AG08396 (cell line): ENCODE measurements around the gene CPSF2.

ENCODE experiments used
- DNase-seq: peaks from one replicate; pipeline ENCODE4 v3.0.0; 2012; ENCODE audit warnings: low spot score, mixed read lengths

CPSF2 gene

GRCh38 chr14:92121670-92122350 lies at the start of gene CPSF2, which contains the start of gene NDUFB1:
TSS of gene CPSF2 (plus strand) at chr14:92121969. CDS start at chr14:92130985, 9,016 bp downstream.
TSS of gene NDUFB1 (minus strand) at chr14:92121706. CDS start at chr14:92117637, 4,069 bp downstream.
- peak; percentile 92 for DNase-seq

GRCh38 chr14:92074555-92074954 lies 47.2 kb upstream of the CPSF2 start:
- no peak for DNase-seq

- no peak for DNase-seq
Observed at GRCh38 chr14:92088494-92088893, 33.3 kb upstream of the CPSF2 start.

DNA sequence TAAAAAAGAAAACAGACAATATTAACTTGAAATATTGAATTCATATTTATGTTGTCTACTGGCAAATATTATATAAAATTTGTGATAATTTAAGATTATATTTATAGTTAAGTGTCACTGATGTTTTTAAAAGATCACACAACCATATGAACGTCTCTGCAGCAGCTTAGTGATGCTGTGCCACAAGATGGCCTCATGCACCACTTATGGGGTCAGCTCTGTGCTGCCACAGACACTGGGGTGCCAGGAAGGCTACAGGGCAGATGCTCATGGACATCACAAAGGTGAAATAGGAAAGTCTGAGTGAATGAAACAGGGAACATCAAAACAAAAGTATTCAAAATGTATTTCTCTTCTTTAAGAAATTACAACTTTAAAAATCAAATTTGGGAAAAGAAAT lies 28.4 kb upstream of the CPSF2 start:
- no peak for DNase-seq

DNA sequence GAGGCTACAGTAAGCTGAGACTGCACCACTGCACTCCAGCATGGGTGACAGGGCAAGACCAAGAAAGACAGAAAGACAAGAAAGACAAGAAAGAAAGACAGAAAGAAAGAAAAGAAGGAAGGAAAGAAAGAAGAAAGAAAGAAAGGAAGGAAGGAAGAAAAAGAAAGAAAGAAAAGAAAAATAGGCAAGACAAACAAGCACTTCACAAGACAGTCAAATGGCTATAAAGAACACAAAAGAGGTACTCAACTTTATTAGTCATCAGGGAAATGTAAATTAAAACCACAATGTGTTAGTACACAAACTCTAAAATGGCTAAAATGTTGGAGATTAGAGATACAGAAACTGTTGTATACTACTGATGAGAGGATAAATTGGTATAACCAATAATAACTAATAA lies 22.0 kb upstream of the CPSF2 start:
- no peak for DNase-seq

GRCh38 chr14:92103363-92103989 lies 18.3 kb upstream of the CPSF2 start:
- no peak for DNase-seq

GRCh38 chr14:92105073-92105892 lies 16.5 kb upstream of the CPSF2 start:
- no peak for DNase-seq

GRCh38 chr14:92105893-92106142 lies 16.0 kb upstream of the CPSF2 start:
- peak; percentile 40 for DNase-seq

DNA sequence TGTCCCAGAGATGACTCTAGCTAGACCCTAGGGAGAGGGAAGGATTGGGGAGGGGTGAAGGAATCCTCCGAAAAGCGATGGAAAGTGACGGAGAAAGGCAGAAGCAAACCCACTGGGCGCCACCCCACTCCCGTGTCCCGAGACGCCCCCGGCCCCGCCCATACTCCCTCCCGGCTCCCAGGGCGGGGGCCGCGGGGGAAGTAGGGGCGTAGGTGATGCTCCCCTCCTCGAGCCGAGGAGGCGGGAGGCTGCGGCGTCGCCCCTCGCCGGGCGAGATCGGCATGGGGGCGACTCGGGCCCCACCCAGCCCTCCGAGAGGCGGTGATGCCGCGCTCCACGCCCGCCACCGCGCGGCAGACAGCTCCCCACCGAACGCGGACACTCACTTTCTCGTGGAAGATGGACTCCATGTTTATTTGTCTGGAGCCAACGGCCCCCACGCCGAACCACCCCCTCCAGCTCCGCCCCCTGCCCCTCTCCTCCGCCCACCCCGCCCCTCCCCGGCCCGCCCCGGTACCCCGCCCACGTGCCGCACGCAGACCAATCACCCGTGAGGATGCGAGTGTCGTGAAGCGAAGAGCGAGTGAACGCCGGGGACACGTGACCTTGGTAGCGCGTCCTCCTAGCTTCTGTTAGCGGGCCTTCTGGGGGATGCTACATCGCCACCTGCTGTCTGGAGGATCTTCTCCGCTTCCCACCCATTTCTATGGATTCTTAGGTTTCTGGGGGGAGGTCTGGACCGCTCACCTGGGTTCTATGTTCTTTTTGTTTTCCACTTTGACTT lies 15.4 kb upstream of the CPSF2 start, which contains the start of gene ATXN3:
Gene ATXN3, minus strand, starts transcription at position 440 of the 784 bp plus-strand sequence. Its CDS starts 30 bp downstream, at position 410.
- DNase-seq, result peak; percentile 98

DNA sequence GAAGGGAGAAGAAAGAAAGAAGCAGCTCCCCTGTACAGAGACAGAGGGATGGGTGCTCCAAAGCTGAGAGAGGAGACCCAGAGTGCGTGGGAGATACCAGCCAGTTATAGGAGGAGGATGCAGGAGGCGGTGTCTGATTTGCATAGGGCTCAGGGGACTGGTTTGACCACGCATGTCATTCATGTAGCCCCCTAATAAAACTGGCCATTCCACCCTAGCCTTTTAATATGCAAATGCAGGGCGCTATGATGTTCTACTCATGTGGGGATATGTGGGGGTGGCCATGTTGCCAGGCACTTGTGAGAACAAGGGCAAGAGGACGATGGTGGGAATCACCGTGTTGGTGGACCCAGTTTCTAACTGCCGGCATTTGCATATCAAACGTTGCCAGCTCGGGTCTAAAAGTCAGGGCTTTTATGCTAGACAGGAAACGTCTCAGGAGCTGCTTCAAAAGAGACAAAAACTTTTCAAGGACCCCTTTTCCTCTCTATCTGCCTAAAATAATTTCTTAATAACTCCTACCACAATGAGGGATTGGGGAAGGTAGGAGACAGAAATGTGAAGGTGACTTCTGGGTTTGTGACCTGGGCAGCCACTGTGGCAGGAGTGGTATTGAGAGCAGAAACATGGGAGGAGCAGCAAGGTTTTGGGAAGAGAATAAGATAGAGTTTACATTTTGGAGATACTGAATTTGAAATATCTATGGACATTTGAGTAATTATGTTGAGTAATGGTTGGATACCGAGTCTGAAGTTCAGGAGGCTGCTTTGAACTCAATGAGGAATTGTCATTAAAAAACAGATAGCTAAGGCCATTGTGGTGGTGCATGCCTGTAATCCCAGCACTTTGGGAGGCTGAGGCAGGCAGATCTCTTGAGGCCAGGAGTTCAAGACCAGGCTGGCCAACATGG lies 13.2 kb upstream of the CPSF2 start:
- DNase-seq, result no peak

GRCh38 chr14:92109490-92109889 lies 12.3 kb upstream of the CPSF2 start:
- no peak for DNase-seq

DNA sequence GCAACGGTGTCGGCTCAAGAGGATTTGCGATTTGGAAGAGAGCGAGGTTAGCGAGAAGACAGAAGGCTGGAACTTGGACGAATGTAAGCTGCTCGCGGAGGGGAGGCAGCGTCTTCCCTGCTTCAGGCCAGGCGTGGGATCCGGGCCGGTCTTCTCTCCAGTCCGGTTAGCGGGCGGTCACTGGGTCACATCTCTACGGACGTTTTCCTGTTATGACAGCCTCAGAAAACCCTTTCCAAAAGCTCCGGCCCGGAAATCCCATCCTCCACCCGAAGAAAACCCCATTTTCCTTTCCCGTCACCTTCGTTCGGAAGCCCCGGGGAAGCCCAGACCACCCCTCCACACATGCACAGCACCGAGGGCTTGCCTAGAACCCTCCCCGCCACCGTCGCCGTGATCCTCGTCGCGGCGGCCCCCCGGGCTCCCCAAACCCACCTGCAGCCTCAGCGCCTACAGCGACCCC lies 531 bp upstream of the CPSF2 start:
- peak; percentile 43 for DNase-seq

DNA sequence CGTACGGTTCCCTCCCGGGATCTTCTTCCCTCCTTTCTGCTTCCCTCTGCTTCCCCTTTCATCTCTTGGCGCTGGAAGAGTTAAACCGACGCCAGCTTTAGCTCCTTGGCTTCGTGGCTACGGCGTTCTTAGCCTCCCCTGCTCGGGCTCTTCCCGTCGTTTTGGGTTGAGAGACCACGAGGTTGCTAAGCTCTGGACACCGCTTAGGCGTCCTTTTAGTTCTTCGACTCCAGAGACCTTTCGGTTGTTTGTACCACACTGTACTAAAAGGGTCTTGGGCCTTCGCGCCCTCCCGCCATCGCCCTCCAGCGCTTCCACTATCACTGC lies 545 bp downstream of the CPSF2 start:
- peak; percentile 19 for DNase-seq

DNA sequence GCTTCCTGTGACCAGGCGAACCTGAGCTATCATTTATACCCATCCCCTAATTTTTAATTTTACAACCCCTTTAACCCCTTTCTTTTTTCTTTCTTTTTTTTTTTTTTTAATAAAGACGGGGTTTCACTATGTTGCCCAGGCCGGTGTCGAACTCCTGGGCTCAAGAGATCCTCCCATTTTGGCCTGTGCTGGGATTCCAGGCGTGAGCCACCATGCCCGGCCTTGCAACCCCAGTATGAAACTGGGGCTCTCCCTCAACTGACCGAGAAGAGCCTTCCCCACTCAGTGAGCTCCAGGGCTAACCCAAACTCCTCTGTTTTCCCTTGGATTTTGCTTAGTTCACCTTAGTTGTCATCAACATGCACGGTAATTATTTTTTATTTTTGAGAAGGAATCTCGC lies 992 bp downstream of the CPSF2 start:
- DNase-seq, result peak; percentile 12

GRCh38 chr14:92134456-92134855 lies 12.7 kb downstream of the CPSF2 start:
- DNase-seq, result no peak

DNA sequence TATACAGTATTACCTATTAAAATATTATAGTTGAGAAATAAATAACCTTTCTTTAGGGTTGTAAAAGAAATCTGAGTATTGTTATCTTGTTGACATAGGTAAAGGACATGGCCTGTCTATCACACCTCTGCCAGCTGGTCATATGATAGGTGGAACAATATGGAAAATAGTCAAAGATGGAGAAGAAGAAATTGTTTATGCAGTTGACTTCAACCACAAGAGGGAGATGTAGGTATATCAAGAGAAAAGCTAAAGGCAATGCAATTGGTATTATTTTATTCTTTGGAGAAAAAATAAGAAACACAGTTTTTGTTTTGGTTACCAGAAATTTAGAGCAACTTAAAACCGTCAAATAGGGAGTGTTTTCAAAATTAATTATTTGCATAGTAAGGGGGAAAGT lies 13.5 kb downstream of the CPSF2 start:
- no peak for DNase-seq

DNA sequence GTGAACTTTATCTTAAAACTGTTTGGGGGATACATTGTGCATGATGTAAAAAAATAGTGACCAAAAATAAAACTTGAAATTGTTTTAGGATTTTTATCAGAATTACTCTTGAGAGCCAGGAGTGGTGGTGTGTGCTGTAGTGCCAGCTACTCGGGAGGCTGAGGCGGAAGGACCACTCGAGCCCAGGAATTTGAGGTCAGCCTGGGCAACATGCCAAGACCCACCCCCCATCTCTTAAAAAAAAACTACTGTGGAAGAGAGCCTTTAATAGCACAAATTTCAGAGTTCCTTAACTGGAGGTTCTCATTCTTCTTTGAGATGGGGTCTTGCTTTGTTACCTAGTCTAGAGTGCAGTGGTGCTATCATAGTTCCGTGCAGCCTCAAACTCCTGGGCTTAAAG lies 21.5 kb downstream of the CPSF2 start:
- DNase-seq, result no peak

GRCh38 chr14:92143962-92144361 lies 22.2 kb downstream of the CPSF2 start:
- no peak for DNase-seq

- DNase-seq, result peak; percentile 30
Observed at GRCh38 chr14:92144708-92145107, 22.9 kb downstream of the CPSF2 start.

- no peak for DNase-seq
Observed at GRCh38 chr14:92153581-92153980, 31.8 kb downstream of the CPSF2 start.

- peak; percentile 20 for DNase-seq
Observed at GRCh38 chr14:92154283-92154942, 32.6 kb downstream of the CPSF2 start.
